GM19025 (cell line): ENCODE measurements around the gene SHISA8.

Experiments used
- ATAC-seq: cut with Tn5 transposase; IDR thresholded peaks from one replicate; pipeline ENCODE4 v1.9.1; 2021; ENCODE audit warnings: mild to moderate bottlenecking, low read depth, moderate library complexity; ENCODE audit not compliant: unreplicated experiment

SHISA8 gene

DNA sequence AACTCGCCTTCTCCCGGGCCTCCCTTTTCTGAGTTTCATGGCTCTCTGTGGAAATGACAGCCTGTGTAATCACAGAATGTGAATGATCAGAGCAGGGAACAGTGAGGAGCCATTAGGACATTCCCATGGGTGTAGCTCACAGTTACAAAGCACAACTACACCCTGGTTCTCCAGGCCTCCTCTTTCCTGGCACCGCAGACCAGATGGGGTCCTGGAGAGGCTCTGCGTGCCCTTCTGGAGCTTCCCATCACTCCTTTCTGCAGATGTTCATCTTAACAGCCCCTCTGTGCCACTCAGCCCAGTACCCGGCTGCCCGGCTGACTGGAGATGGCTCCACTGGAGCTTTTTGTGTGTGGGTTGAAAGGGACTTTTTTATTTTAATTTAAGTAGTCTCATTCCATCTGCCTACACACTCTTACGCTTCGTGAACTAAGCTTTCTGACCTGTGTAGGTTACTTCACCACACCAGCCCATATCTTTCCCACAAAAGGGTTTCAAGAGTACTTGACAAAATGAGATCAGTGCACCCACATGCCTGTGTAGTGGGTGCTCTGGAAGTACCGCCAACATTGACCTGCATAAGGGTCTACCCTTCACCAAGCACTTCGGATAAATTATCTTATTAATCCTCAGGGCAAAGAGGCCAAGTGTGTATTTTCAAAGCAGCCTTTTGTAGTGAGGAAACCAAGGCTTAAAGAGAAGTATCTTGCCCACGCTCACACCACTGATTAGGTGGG is 52.2 kb downstream of the SHISA8 start:
- ATAC-seq = peak; percentile 69

DNA sequence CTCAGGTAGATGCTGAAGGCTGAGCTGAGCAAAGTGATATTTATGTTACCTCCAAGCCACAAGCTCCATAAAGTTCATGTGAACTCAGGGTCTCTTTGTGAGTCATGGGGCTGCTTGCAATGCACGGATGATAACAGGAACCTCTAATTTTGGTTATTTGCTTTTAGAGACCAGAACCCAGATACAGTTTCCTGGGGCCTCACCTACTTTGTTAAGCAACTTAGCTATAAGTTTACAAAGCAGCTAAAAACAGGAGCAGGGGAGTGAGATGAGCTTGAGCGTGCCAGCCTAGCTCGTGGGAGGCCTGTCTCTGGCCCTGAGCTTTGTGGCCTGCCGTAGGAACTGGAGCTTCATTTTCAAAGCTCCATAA is 52.7 kb downstream of the SHISA8 start:
- ATAC-seq = peak; percentile 41
